Panc1 (cell line): Measurements from ENCODE around the gene ADAM12.

Experiments
- CTCF ChIP-seq: fragments of 450-650 bp; IDR thresholded peaks from 2 replicates; pipeline ENCODE4 v1.5.1; 2017; ENCODE audit warnings: mild to moderate bottlenecking
- POLR2AphosphoS5 ChIP-seq: IDR thresholded peaks from 2 replicates; pipeline ENCODE4 v1.6.1; 2012; ENCODE audit warnings: mild to moderate bottlenecking, low read depth, low read length, moderate library complexity
- TCF7L2 ChIP-seq: IDR thresholded peaks from 2 replicates; pipeline ENCODE4 v1.6.1; 2011; ENCODE audit warnings: mild to moderate bottlenecking, low read depth, low read length, inconsistent platforms

- TF ChIP-seq CTCF (no peak), POLR2AphosphoS5 (no peak), TCF7L2 (no peak)
These were observed 138.2 kb downstream of the ADAM12 start for GRCh38 chr10:126250045-126250444.
